Middle frontal gyrus (tissue), 1 donor: ENCODE measurements around the gene RAP1GAP.

Source experiments
- DNase-seq: peaks from one replicate; pipeline ENCODE4 v3.0.0-alpha.2; 2015; ENCODE audit warnings: low spot score; ENCODE audit errors: extremely low spot score

The RAP1GAP gene

DNA sequence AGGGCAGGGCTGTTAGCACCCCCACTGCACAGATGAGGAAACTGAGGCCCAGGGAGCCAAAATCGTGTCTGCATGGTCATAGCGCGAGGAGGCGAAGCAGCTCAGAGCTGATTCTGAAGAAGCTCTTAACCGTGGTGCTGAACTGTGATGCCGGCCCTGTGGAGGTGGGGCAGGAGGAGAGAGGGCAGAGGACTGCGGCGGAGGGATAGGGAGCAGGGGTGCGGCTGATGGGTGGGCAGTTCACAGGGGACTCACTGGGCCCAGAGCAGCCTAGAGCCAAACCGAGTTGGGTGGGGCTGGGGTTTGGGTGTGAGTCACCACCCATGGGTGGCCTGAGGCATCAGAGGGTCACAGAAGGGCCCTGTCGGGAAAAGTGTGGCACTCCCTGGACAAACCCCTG, 74.7 kb downstream of the RAP1GAP start:
- DNase-seq: no peak

- DNase-seq: no peak
Observed at GRCh38 chr1:21593231-21593630, 75.9 kb downstream of the RAP1GAP start.

DNA sequence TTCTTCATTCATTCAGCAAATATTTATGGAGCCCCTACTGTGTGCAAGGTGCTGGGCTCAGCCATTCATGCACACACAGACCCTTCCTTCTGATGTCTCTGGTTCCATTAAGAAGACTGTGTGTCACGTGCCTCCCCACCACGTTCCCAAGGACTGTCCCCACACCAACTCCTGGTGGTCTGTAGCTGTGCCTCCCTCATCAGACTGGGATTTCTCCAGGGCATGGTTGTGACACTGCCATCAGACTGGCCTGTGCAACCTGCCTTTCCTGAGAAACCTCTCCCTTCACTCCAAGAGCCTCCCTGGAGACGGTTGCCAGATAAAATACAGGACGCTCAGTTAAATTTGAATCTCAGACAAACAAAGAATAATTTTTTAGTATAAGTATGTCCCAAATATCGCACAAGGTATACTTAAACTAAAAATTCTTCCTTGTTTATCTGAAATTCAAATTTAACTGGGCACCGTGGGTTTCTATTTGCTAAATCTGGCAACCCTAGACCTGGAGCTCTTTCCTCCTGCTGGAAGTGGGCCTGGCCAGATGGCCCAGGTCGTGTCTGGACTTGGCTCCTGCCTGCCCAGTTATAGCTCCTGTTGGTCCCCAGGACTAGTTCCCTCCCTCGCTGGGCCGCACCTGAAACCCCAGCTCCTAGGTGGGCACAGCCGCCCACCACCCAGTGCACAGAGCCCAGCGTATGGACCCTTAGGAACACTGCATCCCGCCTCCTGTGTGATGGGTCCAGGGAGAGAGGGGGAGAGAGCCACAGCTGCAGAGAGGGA, 76.9 kb downstream of the RAP1GAP start:
- no peak for DNase-seq

- DNase-seq: no peak
Observed at GRCh38 chr1:21590934-21591333, 78.2 kb downstream of the RAP1GAP start.

DNA sequence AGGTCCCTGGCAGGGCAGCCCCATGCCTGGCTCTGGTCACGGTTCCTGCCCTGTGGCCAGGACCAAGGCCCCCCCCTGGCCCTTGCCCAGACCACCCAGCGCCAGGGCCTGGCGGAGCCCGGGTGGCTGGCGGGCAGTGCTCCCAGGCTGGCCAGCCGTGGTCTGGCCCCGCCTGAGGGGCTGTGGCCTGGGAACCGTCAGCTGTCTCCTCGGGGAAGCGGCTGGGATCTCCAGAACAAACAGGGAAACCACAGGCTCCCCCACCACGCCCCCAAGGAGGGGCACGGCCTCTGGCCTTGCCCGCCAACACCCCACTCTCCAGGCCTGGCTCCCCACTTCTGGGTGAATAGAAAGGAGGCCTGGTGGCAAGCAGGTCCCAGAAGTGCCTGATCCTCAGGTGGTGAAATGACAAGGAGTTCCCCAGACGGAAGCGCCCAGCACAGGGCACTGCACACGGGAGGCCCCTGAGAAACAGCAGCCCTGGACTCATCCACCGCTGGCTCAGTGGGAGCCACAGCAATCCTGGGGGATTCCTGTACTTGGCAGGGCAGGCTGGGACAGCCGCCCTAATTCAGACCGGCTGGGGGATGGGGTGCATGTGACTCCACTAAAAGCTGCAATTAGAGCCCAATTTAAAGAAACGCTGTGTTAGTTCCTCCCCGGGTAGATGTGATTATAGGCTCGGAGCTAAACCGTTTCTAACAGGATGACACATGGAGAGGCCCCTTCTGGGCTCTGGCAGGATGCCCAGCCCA, 78.9 kb downstream of the RAP1GAP start:
- DNase-seq: no peak

DNA sequence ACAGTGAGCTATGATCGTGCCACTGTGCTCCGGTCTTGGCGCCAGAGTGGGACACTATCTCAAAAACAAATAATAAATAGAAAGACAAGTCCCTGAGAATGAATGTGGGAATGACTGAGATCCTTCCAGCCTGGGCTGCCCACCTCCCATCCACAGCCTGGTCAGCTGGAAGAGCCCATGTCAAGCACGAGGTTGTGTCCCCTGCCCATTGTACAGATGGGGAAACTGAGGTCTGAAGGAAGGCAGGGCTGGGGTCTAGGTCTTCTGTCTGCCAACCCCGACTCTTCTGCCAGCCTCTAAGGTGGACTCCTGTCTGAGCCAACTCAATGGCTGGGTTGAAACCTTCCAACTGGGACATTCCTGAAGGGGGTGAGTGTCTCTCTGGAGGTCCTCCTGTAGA, 79.5 kb downstream of the RAP1GAP start:
- no peak for DNase-seq

DNA sequence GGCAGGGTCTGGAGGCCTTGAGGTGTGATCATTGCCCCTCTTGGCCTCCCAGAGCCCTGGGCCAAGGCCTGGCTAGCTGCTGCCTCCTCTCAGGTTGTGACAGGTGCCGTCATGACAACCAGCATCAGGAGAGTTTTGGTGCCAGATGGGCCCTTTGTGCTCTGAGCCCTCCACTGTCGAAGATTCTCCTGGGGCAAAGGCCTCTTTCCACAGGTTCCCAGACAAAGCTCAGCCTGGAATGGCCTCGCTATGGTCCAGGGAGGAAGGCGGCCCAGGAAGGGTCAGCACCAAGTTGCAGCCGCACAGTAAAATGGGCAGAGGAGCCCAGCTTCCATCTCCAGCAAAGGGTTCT, 81.6 kb downstream of the RAP1GAP start:
- no peak for DNase-seq

- no peak for DNase-seq
Observed at GRCh38 chr1:21586846-21587601, 82.1 kb downstream of the RAP1GAP start.

DNA sequence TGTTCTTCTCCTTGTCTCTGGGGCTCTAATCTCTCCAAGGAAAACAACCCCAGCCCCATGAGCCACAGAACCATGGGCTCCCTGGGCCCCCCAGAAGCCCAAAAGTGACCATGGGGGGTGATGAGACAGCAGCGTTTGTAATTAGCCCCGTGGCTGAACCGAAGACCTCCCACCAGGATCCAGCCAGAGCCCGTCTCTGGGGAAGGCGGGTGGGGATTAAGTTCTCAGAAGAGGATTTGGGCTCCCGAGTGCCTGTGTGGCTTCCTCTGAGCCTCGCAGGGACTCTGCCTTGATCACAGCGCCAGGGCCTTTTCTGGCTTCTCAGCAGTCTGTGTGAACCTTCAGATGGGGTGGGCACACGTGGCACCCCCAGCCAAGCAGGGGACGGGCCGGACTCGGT, 82.9 kb downstream of the RAP1GAP start:
- no peak for DNase-seq

- no peak for DNase-seq
Observed at GRCh38 chr1:21585037-21585436, 84.1 kb downstream of the RAP1GAP start.

DNA sequence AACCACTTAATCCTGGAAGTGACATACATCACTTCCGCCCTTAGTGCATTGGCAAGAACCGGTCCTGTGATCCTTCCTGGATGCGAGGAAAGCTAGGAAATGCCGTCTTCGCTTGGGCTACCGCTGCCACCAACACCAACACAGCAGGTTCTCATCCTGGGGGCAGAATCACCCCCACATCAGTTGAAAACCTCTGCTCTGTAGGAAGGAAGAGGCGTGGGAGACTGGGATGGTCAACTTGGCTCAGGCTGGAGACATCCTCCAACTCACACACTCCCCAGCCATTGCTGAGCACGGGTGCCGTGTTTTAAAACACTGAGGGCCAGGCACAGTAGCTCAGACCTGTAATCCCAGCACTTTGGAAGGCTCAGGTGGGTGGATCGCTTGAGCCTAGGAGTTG, 85.1 kb downstream of the RAP1GAP start:
- DNase-seq: no peak

DNA sequence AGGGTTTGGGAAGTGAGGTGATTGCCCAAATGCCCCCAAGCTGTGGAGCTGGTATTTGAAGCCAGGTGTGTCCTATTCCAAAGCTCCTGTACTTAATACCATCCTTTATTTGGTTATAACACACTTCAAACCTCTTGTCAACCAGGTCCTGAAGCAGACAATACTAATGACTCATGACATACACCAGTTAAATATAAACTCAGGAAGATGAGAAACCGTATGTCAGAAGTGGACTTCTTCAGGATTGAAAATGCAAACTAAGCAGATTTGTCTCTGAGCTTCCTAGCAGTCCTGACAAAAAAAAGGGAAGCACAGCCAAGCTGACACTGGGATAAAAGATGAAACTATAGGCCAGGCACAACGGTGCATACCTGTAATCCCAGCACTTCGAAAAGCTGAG, 89.4 kb downstream of the RAP1GAP start:
- no peak for DNase-seq

DNA sequence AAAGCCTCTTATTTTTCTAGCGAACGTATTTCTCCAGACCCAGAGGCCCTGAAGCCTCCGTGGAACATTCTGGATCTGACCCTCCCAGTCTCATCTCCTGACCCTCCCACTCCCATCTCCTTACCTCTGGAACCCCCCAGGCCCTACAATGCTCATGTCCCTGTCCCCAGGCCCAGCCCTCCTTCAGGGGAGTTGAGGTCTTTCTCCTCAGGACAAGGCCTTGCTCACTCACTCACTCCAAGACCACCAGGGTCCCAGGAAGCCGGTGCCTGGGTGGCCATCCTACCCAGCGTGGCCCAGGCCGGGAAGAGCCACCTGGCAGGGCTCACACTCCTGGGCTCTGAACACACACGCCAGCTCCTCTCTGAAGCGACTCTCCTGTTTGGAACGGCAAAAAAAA, 91.2 kb downstream of the RAP1GAP start:
- no peak for DNase-seq

DNA sequence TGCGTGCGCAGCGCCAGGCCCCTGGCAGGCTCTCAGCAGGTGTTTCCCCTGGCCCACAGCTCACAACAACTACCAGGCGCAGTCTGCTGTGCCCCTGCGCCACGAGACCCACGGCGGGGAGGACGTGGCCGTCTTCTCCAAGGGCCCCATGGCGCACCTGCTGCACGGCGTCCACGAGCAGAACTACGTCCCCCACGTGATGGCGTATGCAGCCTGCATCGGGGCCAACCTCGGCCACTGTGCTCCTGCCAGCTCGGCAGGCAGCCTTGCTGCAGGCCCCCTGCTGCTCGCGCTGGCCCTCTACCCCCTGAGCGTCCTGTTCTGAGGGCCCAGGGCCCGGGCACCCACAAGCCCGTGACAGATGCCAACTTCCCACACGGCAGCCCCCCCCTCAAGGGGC, 91.8 kb downstream of the RAP1GAP start:
- DNase-seq: no peak

DNA sequence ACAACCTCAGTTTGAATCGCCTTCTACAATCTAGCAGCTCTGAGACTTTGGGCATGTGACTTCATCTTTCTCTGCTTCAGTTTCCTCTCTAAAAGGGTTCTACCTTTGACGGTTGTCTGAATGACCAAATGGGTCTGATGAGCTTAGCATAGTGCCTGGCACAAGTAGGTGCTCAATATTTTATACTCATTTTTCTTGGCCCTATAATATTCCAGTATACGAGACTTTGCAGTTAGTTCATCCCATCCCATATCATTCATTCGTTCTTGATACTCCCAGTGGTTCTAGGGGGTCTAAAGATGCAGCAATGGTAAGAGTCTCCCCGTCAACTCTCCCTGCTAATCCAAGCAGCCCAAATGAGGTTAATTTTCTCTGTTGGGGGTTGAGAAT, 92.4 kb downstream of the RAP1GAP start:
- no peak for DNase-seq

DNA sequence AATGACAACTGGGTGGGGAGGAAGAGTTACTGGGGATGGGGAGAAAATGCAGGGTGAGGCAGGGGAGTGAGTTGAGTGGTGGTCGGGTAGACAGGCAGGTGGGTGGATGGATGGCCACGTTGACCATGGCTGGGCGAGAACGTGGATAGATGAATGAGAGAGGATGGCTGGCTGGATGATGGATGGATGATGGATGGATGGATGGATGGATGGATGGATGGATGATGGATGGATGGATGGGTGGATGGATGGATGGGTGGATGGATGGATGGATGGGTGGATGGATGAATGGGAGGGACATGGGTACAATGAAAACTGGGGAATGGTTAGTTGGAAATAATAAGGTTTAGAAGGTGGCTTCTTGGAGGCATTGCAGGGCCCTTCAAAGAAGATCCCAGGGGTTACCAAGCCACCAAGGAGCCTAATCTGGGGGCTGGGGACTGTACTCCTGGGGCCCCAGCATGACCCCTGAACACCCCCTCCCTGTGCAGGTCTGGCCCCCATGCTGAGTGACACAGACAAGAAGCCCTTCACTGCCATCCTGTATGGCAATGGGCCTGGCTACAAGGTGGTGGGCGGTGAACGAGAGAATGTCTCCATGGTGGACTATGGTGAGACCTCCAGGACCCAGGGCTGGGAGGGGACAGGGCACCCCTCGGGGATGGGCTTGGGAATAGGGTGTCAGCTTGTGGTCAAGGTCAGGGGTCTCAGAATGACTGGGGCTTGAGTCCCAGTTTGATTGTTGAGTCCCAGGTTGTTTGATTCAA, 92.9 kb downstream of the RAP1GAP start:
- DNase-seq: no peak

DNA sequence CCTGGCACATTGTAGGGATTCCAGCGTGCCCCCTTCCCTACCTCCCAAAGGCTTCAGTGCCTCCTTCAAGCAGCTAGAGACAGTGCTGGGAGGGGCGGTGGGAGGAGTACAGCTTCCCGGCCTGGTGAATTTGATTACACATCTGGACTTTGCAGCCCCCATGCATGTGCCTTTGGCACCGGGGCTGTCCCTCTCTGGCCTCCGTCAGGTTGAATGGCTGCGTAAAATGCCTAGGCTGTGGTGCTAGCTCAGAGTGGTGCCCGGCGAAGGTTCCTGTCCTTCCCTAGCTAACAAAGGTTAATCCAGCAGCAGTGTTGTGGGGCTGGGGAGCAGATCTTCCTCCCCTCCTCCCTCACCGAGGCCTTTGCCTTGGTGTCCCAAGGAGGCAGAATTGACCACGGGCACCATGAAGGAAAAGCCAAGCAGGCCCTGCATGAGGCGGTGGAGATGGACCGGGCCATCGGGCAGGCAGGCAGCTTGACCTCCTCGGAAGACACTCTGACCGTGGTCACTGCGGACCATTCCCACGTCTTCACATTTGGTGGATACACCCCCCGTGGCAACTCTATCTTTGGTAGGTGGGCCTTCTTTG, 93.7 kb downstream of the RAP1GAP start:
- DNase-seq: no peak

DNA sequence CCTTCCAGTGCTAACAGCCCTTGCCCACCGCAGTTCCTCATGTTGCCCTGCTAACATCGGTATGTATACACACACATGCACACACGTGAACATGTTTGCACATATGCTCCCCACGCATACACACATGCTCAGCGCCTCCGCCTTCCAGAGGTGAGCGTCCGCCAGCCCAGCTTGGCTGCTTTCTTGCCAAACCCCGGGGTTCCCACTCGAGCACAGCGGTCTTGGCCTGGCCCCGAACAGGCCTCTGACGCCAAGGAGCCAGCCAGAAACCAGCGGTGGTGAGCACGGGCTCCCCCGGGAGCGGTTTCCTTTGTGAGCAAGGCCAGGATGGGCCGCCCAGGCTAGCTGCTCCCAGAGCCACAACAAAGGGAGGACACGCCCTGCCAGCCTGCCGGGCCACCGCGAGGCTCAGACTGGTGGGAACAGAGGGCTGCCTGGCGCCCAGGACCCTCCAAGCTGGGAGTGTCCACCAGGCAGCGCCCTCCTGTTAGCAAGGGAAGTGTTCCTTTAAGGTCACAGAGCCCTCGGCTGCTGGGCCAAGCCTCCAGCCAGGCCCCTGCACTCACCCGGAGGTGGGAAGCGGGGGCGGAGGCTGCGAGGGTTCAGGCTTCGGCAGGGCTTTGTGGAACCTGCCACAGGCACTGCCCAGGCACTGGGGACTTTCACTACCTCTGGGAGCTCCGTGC, 94.5 kb downstream of the RAP1GAP start:
- no peak for DNase-seq

- no peak for DNase-seq
Observed at GRCh38 chr1:21573971-21574465, 95.1 kb downstream of the RAP1GAP start.

DNA sequence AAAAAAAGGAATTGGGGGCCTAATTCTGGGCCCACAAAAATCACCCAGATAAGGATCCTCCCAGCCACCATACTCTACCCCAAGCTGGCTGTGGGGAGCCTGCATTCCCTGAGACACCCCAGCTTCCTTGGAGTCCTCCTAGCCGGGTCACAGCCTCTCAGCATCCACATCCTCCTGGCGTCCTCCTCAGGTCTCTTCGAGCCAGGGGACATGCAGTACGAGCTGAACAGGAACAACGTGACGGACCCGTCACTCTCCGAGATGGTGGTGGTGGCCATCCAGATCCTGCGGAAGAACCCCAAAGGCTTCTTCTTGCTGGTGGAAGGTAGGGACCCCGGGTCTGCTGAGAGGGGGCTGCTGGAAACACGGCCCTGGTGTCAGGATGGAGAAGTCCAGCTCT, 95.7 kb downstream of the RAP1GAP start:
- DNase-seq: no peak
